ENCODE results near the gene PCDH19.

GRCh38 chrX:100355680-100356079, 54.4 kb downstream of the PCDH19 start:
- TF ChIP-seq POLR2AphosphoS5 (IDR thresholded peaks at IDR 0.05) = no peak
- no peak for TF ChIP-seq POLR2A (IDR thresholded peaks at IDR 0.05)
- no peak for TF ChIP-seq CTCF (IDR thresholded peaks at IDR 0.05)
- no peak for TF ChIP-seq EP300 (IDR thresholded peaks at IDR 0.05; ENCODE audit: low read depth)
